Kidney (tissue), 14 donors: ENCODE results near the gene POU2F1. TPM values are rescaled to one million over a fixed set of nuclear protein-coding genes. Genes with fewer than 3 reads are reported as not detected.

ENCODE experiments used
- DNase-seq, 5 donors: peaks; one replicate each; pipeline ENCODE4 v3.0.0-alpha.2; 2013 to 2020
- FAIRE-seq: peaks from 2 replicates; lab custom pipeline; 2012; peaks lifted over from hg19 to GRCh38; lab: Jason Lieb, UNC
- H3K27ac ChIP-seq, 2 donors: one replicate each; pipeline ENCODE4 v1.7.0; 2013; ENCODE audit warnings: low read depth in 2 of 2, low read length in 2 of 2, inconsistent platforms in 1 of 2
- H3K27me3 ChIP-seq: one replicate; pipeline ENCODE4 v1.7.1; 2013; ENCODE audit warnings: low read length, inconsistent platforms; ENCODE audit not compliant: control insufficient read depth, insufficient read depth
- H3K36me3 ChIP-seq, 3 donors: one replicate each; pipeline versions ENCODE4 v1.7.0 to v1.7.1; 2013; ENCODE audit warnings: low read length in 3 of 3, control low read depth in 1 of 3, inconsistent platforms in 1 of 3; ENCODE audit not compliant: insufficient read depth in 3 of 3, control insufficient read depth in 2 of 3
- H3K4me1 ChIP-seq, 3 donors: one replicate each; pipeline versions ENCODE4 v1.7.0 to v1.7.1; 2013; ENCODE audit warnings: low read length in 3 of 3, inconsistent platforms in 1 of 3, low read depth in 1 of 3; ENCODE audit not compliant: control insufficient read depth in 2 of 3, insufficient read depth in 2 of 3
- H3K4me3 ChIP-seq, 3 donors: one replicate each; pipeline versions ENCODE4 v1.7.0 to v1.8.1; 2013; ENCODE audit warnings: low read length in 3 of 3, control low read depth in 1 of 3, inconsistent platforms in 1 of 3
- H3K9ac ChIP-seq, 3 donors: one replicate each; pipeline versions ENCODE4 v1.7.0 to v1.7.1; 2013; ENCODE audit warnings: low read length in 3 of 3, control low read depth in 1 of 3, inconsistent platforms in 1 of 3
- H3K9me3 ChIP-seq, 3 donors: one replicate each; pipeline versions ENCODE4 v1.7.0 to v1.7.1; 2013; ENCODE audit warnings: low read length in 3 of 3, control low read depth in 1 of 3, inconsistent platforms in 1 of 3; ENCODE audit not compliant: control insufficient read depth in 2 of 3, insufficient read depth in 1 of 3
- intact Hi-C: fragments of 100-400 bp; cut with DNase I; formaldehyde crosslinking; loops from one replicate; pipeline ENCODE4 v1.11.1; 2022
- polyA plus RNA-seq: library from polyadenylated mRNA; stranded (reverse); fragments of 350-450 nt; fragmentation: Illumina TruSeq; extraction: RNeasy Lipid Tissue Mini Kit (QIAGEN cat#74804); gene quantifications from one replicate; pipeline ENCODE4 v1.2.3, GENCODE V29; 2014; ENCODE audit warnings: low read depth, low replicate concordance; ENCODE audit not compliant: insufficient read depth
- total RNA-seq: library from RNA; stranded (reverse); fragmentation: NEBNext Ultra II Directional; extraction: Animal tissue kit (Norgen Biotek cat#: 25700); gene quantifications from one replicate; pipeline ENCODE4 v1.2.1, GENCODE V29; 2021
- TF ChIP-seq, protein P1 (sequence below): IDR thresholded peaks from 3 replicates; pipeline ENCODE4 v1.5.1; 2012; ENCODE audit warnings: mild to moderate bottlenecking, moderate library complexity, borderline replicate concordance; ENCODE audit not compliant: insufficient read depth; ENCODE audit errors: extremely low read depth
- donor health status: control.
- donor health status: control.
- donor health status: control.
- donor health status: control.
- donor health status: control.
- donor health status: DM: yes; HTN: yes; CAD: no.
- donor health status: Normal renal cell carcinoma (clear cell type).

The POU2F1 gene
- total and polyA plus RNA-seq, 2 donors from 2014 or later, result 1.9 to 25.2 TPM

GRCh38 chr1:167447521-167448136 lies 226.9 kb downstream of the POU2F1 start:
- Histone ChIP-seq H3K27ac (peak overlapping the region in 1 of 2 donors; percentile 14), H3K27me3 (no peaks in the 10 kb centered on the region), H3K9me3 (no peaks in the 10 kb centered on the region), H3K36me3 (no peaks in the 10 kb centered on the region), H3K9ac (no peak overlapping the region), H3K4me3 (no peak overlapping the region), H3K4me1 (no peaks in the 10 kb centered on the region)
- intact Hi-C loops, result loop anchor here (10.0 kb wide), 1 partner anchor 383 kb away; no protein-coding TSS in a partner anchor
- no peak for FAIRE-seq
- TF ChIP-seq, protein P1, sequence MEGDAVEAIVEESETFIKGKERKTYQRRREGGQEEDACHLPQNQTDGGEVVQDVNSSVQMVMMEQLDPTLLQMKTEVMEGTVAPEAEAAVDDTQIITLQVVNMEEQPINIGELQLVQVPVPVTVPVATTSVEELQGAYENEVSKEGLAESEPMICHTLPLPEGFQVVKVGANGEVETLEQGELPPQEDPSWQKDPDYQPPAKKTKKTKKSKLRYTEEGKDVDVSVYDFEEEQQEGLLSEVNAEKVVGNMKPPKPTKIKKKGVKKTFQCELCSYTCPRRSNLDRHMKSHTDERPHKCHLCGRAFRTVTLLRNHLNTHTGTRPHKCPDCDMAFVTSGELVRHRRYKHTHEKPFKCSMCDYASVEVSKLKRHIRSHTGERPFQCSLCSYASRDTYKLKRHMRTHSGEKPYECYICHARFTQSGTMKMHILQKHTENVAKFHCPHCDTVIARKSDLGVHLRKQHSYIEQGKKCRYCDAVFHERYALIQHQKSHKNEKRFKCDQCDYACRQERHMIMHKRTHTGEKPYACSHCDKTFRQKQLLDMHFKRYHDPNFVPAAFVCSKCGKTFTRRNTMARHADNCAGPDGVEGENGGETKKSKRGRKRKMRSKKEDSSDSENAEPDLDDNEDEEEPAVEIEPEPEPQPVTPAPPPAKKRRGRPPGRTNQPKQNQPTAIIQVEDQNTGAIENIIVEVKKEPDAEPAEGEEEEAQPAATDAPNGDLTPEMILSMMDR, result no peak
- no peak for DNase-seq

DNA sequence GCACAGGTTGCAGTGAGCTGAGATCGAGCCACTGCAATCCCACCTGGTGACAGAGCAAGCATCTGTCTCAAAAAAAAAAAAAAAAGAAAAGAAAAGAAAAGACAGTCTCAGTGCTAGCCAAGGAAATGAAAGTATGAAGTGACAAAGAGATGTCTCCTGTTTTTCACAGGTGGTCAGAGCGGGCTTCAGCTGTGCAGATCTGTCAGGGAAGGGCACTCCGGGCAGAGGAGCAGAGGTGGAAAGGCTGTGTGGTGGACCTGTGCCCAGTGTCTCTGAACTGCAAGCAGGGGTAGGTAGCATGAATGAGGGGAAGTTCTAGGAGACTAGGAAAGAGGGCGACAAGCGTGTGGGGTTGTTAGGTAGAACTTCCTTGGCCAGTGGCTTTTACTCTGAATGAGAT lies 230.2 kb downstream of the POU2F1 start:
- H3K4me3 ChIP-seq, result no peak overlapping the region
- intact Hi-C loops, result no loop called here
- H3K9ac ChIP-seq, result no peak overlapping the region
- H3K36me3 ChIP-seq, result no peaks in the 10 kb centered on the region
- TF ChIP-seq, protein P1, result no peak
- H3K4me1 ChIP-seq, result peaks cover 0 to 2% (median 0%) of the 10 kb centered on the region in 3 donors
- FAIRE-seq, result no peak
- H3K9me3 ChIP-seq, result no peaks in the 10 kb centered on the region
- H3K27ac ChIP-seq, result no peak overlapping the region
- no peaks in the 10 kb centered on the region for H3K27me3 ChIP-seq
- DNase-seq, result no peak

DNA sequence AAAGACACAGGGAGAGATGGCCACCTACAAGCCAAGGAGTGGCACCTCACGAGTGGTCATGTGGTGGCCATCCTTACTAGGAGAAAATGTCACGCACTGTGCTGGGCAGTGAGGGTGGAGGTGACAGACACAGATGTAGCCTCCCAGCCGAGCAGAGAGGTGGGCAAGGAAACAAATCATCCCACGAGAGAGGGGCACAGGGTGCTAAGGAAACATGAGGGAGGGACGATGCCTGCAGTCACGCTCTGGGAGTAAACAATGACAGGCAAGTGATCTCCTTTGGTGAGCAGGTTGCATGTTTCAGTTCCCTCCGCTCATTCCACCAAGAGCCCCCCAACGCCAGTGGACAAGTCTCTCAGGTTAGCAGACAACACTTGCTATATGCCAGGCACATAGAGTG lies 231.8 kb downstream of the POU2F1 start:
- H3K9ac ChIP-seq, result no peak overlapping the region
- no peaks in the 10 kb centered on the region for H3K36me3 ChIP-seq
- H3K4me1 ChIP-seq, result peaks cover 0 to 2% (median 0%) of the 10 kb centered on the region in 3 donors
- intact Hi-C loops, result no loop called here
- no peaks in the 10 kb centered on the region for H3K27me3 ChIP-seq
- TF ChIP-seq, protein P1, result no peak
- FAIRE-seq, result no peak
- H3K9me3 ChIP-seq, result no peaks in the 10 kb centered on the region
- H3K4me3 ChIP-seq, result no peak overlapping the region
- DNase-seq, result no peak
- H3K27ac ChIP-seq, result no peak overlapping the region
